Smooth muscle cell (in vitro differentiated cells): Measurements from ENCODE around the gene RPTN. TPM values are rescaled to one million over a fixed set of nuclear protein-coding genes. Genes with fewer than 3 reads are reported as not detected.

Experiments used
- DNase-seq: peaks from one replicate; lab custom pipeline; 2025; ENCODE audit not compliant: unreplicated experiment; lab: John Stamatoyannopoulos, UW
- H2AFZ ChIP-seq: fragments of 200-600 bp; sonication (generic); 2 replicates; pipeline ENCODE4 v1.6.0; 2016; ENCODE audit warnings: antibody characterized with exemption, low read depth, mild to moderate bottlenecking
- H3F3A ChIP-seq: fragments of 200-600 bp; sonication (generic); 2 replicates; pipeline ENCODE4 v1.6.0; 2017; ENCODE audit warnings: antibody characterized with exemption, low read depth
- H3K27ac ChIP-seq: fragments of 200-600 bp; sonication (generic); 2 replicates; pipeline ENCODE4 v1.5.1; 2016; ENCODE audit warnings: low read depth, mild to moderate bottlenecking
- H3K27me3 ChIP-seq: fragments of 200-600 bp; sonication (generic); 2 replicates; pipeline ENCODE4 v1.6.1; 2016; ENCODE audit warnings: low read depth, mild to moderate bottlenecking
- H3K36me3 ChIP-seq: fragments of 200-600 bp; sonication (generic); 2 replicates; pipeline ENCODE4 v1.5.1; 2016; ENCODE audit warnings: low read depth
- H3K4me1 ChIP-seq: fragments of 200-600 bp; sonication (generic); 2 replicates; pipeline ENCODE4 v1.5.1; 2016; ENCODE audit warnings: low read depth
- H3K4me2 ChIP-seq: fragments of 200-600 bp; sonication (generic); 2 replicates; pipeline ENCODE4 v1.6.0; 2016; ENCODE audit warnings: mild to moderate bottlenecking
- H3K4me3 ChIP-seq: fragments of 200-600 bp; sonication (generic); 2 replicates; pipeline ENCODE4 v1.5.1; 2016; ENCODE audit warnings: mild to moderate bottlenecking
- H3K79me2 ChIP-seq: fragments of 200-600 bp; sonication (generic); 2 replicates; pipeline ENCODE4 v1.6.0; 2016; ENCODE audit warnings: low read depth, mild to moderate bottlenecking
- H3K9ac ChIP-seq: fragments of 200-600 bp; sonication (generic); 2 replicates; pipeline ENCODE4 v1.6.0; 2016; ENCODE audit warnings: low read depth
- H3K9me3 ChIP-seq: fragments of 200-600 bp; sonication (generic); replicated peaks from 2 replicates; pipeline ENCODE4 v1.5.1; 2016; ENCODE audit warnings: low read depth
- H4K20me1 ChIP-seq: fragments of 200-600 bp; sonication (generic); 2 replicates; pipeline ENCODE4 v1.6.0; 2016; ENCODE audit warnings: low read depth
- WGBS: methylation state at CpG from one replicate; pipeline ENCODE4 v1.1.7; 2016; ENCODE audit warnings: low lambda C conversion rate; 5-methylcytosine and 5-hydroxymethylcytosine counted together
- polyA plus RNA-seq: library from polyadenylated mRNA; unstranded; fragments of >200 nt; fragmentation: Nextera tagmentation; extraction: Ambion mirVana; gene quantifications from 2 replicates; pipeline ENCODE4 v1.2.1, GENCODE V29; 2016
- total RNA-seq: library from RNA; depleted of rRNA; stranded (reverse); fragments of >200 nt; gene quantifications from 2 replicates; pipeline ENCODE4 v1.2.3, GENCODE V29; 2014
- TF ChIP-seq, protein P1 (sequence below): fragments of 200-600 bp; sonication (generic); IDR thresholded peaks from 2 replicates; pipeline ENCODE4 v1.5.1; 2017; ENCODE audit warnings: borderline replicate concordance, mild to moderate bottlenecking, antibody characterized with exemption; ENCODE audit not compliant: insufficient read depth, poor library complexity, severe bottlenecking

Gene RPTN
- total and polyA plus RNA-seq, 2 experiments from 2014 or later: not detected

DNA sequence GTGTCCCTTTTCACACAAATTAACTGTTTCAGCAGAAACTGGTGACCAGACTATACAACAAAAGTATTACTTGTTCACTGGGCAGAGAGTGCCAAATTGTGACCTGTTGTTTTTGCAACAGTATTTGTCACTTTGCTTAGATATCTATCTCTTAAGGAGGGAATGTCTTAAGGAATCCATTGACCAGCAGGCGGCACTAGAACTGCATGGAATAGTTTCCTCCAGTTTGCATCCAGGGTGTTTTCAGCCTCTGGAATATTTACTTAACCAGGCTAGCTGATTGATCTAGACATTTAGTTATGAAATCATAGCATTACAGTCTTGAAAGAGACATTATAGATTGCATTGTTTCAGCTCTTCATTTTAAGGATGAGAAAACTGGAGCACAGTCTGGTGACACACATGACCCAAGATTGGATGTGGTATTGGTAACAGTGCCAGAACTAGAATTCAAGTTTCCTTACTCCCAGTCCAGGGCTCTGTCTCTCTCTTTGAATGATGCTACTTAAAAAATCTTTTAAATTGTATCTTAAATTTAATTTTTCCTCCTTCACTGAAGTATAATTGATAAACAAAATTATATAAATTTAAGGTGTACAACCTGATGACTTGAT is 16.9 kb downstream of the RPTN start:
- 0% methylated on average over 1 of the region's 1 CpG for WGBS
- no peak for DNase-seq
- Histone ChIP-seq H3K36me3 (no peaks in the 10 kb centered on the region), H2AFZ (no peak overlapping the region), H3K27me3 (no peaks in the 10 kb centered on the region), H4K20me1 (no peaks in the 10 kb centered on the region), H3K4me1 (no peaks in the 10 kb centered on the region), H3K79me2 (no peaks in the 10 kb centered on the region), H3K9ac (no peak overlapping the region), H3F3A (no peaks in the 10 kb centered on the region), H3K4me2 (no peak overlapping the region), H3K27ac (no peak overlapping the region), H3K9me3 (no peaks in the 10 kb centered on the region), H3K4me3 (no peak overlapping the region)
- TF ChIP-seq, protein P1, sequence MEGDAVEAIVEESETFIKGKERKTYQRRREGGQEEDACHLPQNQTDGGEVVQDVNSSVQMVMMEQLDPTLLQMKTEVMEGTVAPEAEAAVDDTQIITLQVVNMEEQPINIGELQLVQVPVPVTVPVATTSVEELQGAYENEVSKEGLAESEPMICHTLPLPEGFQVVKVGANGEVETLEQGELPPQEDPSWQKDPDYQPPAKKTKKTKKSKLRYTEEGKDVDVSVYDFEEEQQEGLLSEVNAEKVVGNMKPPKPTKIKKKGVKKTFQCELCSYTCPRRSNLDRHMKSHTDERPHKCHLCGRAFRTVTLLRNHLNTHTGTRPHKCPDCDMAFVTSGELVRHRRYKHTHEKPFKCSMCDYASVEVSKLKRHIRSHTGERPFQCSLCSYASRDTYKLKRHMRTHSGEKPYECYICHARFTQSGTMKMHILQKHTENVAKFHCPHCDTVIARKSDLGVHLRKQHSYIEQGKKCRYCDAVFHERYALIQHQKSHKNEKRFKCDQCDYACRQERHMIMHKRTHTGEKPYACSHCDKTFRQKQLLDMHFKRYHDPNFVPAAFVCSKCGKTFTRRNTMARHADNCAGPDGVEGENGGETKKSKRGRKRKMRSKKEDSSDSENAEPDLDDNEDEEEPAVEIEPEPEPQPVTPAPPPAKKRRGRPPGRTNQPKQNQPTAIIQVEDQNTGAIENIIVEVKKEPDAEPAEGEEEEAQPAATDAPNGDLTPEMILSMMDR: peak; percentile 51

DNA sequence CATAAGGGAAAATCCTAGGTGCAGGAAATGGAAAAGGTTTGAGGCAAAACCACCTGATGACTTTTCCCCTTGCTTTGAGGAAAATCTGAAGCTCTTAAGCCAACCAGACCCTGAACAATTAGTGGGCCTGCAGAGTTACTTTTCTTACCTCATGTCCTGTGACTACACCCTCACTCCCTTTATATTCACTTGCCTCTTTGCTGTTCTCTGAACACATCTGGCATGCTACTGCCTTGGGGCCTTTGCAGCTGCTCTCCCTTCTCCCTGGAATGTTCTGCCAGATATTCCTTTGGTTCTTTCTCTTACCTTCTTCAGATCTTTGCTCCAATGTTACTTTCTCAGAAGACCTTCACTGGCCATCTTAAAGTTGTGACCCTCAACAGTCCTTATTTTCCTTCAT is 21.8 kb downstream of the RPTN start:
- no peak overlapping the region for H3K27ac ChIP-seq
- H3K79me2 ChIP-seq: no peaks in the 10 kb centered on the region
- no peaks in the 10 kb centered on the region for H3K36me3 ChIP-seq
- no peaks in the 10 kb centered on the region for H3K4me1 ChIP-seq
- no peaks in the 10 kb centered on the region for H3K9me3 ChIP-seq
- no peak for DNase-seq
- H2AFZ ChIP-seq: no peak overlapping the region
- H3K4me2 ChIP-seq: no peak overlapping the region
- H4K20me1 ChIP-seq: no peaks in the 10 kb centered on the region
- no peak overlapping the region for H3K4me3 ChIP-seq
- no peaks in the 10 kb centered on the region for H3F3A ChIP-seq
- no peak overlapping the region for H3K9ac ChIP-seq
- H3K27me3 ChIP-seq: no peaks in the 10 kb centered on the region
- TF ChIP-seq, protein P1: no peak

DNA sequence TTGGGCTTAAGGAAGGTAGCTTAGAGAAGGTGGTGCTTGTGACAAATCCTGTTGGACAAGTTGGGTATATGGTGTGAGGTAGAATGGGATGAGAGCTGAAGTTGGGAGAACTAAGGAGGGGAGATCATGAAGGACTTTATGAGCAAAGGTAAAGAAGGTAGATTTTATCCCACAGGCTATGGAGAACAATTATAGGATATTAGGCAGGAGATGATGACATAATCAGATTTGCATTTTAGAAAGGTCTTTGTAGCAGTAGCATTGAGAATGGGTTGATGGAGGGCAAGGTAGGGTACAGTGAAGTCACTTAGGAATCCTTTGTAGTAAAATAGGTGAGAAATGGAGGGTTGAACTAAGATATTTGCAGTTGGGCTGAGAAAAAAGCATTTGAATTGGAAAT is 28.8 kb downstream of the RPTN start:
- no peaks in the 10 kb centered on the region for H3K9me3 ChIP-seq
- H3K4me2 ChIP-seq: no peak overlapping the region
- H4K20me1 ChIP-seq: no peaks in the 10 kb centered on the region
- H3F3A ChIP-seq: no peaks in the 10 kb centered on the region
- no peak for DNase-seq
- no peak overlapping the region for H3K9ac ChIP-seq
- no peak overlapping the region for H3K27ac ChIP-seq
- no peak overlapping the region for H2AFZ ChIP-seq
- H3K36me3 ChIP-seq: no peaks in the 10 kb centered on the region
- TF ChIP-seq, protein P1: no peak
- H3K4me1 ChIP-seq: no peaks in the 10 kb centered on the region
- no peaks in the 10 kb centered on the region for H3K79me2 ChIP-seq
- H3K27me3 ChIP-seq: no peaks in the 10 kb centered on the region
- no peak overlapping the region for H3K4me3 ChIP-seq

DNA sequence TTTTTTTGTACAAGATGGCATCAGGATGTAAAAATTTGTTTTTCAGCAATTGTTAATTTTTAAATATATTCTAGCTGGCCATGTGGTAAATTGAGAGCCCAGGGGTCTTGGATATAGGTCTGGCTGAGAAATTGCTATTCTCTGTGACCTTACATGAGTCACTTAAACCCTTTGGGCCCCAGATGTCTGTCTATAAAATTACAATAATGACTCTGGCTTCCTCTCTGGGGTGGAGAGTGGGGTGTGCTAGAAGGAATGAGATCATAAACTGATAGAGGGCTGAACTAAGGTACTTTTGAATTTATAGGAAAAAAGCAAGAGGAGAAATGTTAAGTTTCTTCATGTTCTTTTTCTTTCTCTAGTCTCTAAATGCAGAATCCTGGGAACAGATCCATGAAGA is 31.4 kb downstream of the RPTN start:
- no peaks in the 10 kb centered on the region for H3K79me2 ChIP-seq
- no peak overlapping the region for H3K4me3 ChIP-seq
- H3K4me2 ChIP-seq: no peak overlapping the region
- TF ChIP-seq, protein P1: no peak
- DNase-seq: no peak
- no peaks in the 10 kb centered on the region for H3K27me3 ChIP-seq
- no peaks in the 10 kb centered on the region for H3K9me3 ChIP-seq
- no peaks in the 10 kb centered on the region for H4K20me1 ChIP-seq
- H3K9ac ChIP-seq: no peak overlapping the region
- no peak overlapping the region for H3K27ac ChIP-seq
- no peak overlapping the region for H2AFZ ChIP-seq
- no peaks in the 10 kb centered on the region for H3K36me3 ChIP-seq
- no peaks in the 10 kb centered on the region for H3K4me1 ChIP-seq
- no peaks in the 10 kb centered on the region for H3F3A ChIP-seq
